ENCODE results near the gene PFKFB2.

DNA sequence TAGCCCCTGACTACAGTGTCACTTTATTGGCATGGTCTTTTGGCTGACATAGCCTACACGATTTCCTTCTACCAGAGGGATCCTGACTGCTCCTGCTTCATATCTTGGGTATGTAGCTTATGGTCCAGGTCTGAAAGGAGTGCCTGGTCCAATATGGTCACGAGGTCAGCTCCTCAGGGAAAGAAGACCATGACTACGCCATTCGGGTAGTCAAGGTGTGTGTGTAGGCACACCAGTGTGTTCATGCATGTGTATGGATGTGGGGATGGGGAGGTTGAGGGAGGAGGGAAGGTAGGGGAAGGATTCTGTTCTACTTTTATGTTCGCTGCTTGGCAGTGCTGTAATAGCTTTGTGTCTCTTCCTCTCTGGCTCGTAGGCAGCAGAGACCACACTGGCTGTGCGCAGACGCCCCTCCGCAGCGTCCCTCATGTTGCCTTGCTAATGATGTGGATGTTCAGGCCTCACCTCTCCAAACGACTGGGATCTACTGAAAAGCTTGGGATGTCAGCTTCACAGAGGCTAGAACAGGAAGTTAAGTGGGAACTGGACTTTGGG is 25.6 kb downstream of the PFKFB2 start:
- TF ChIP-seq, protein P1, sequence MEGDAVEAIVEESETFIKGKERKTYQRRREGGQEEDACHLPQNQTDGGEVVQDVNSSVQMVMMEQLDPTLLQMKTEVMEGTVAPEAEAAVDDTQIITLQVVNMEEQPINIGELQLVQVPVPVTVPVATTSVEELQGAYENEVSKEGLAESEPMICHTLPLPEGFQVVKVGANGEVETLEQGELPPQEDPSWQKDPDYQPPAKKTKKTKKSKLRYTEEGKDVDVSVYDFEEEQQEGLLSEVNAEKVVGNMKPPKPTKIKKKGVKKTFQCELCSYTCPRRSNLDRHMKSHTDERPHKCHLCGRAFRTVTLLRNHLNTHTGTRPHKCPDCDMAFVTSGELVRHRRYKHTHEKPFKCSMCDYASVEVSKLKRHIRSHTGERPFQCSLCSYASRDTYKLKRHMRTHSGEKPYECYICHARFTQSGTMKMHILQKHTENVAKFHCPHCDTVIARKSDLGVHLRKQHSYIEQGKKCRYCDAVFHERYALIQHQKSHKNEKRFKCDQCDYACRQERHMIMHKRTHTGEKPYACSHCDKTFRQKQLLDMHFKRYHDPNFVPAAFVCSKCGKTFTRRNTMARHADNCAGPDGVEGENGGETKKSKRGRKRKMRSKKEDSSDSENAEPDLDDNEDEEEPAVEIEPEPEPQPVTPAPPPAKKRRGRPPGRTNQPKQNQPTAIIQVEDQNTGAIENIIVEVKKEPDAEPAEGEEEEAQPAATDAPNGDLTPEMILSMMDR (IDR thresholded peaks at IDR 0.05) = no peak
- no peak for TF ChIP-seq EZH2 (IDR thresholded peaks at IDR 0.05; ENCODE audit: borderline replicate concordance, insufficient read depth, low read depth, low read length, poor library complexity, severe bottlenecking)

Data from B cell (primary cell).